ENCODE results near the gene MAP3K5.

DNA sequence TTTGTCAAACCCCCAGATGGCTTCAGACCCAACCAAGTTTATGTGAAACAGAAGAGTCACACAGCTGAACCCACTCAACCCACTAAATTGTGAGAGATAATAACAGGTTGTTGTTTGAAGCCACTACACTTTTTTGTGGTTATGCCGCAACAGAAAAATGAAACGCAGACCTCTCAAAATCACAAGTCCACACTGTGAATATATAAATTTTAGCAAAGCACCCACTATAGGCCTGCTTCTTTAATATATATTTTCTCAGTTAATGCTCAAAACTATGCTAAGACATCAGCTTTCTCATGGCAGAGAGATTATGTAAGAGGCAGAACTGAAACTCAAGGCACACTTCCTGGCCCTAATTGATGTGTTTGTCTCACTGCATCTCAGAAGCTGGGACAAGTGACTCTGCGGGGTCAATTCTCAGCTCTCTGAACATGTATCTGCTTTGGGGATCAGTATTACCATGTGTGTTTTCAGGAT is 27.7 kb downstream of the MAP3K5 start:
- TF ChIP-seq, protein P1, sequence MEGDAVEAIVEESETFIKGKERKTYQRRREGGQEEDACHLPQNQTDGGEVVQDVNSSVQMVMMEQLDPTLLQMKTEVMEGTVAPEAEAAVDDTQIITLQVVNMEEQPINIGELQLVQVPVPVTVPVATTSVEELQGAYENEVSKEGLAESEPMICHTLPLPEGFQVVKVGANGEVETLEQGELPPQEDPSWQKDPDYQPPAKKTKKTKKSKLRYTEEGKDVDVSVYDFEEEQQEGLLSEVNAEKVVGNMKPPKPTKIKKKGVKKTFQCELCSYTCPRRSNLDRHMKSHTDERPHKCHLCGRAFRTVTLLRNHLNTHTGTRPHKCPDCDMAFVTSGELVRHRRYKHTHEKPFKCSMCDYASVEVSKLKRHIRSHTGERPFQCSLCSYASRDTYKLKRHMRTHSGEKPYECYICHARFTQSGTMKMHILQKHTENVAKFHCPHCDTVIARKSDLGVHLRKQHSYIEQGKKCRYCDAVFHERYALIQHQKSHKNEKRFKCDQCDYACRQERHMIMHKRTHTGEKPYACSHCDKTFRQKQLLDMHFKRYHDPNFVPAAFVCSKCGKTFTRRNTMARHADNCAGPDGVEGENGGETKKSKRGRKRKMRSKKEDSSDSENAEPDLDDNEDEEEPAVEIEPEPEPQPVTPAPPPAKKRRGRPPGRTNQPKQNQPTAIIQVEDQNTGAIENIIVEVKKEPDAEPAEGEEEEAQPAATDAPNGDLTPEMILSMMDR (IDR thresholded peaks at IDR 0.05; ENCODE audit: insufficient read depth, low read length, poor library complexity, severe bottlenecking), result no peak
- TF ChIP-seq EZH2phosphoT487 (conservative IDR thresholded peaks at IDR 0.05; ENCODE audit: low read length), result no peak
